HFF-Myc (cell line): ENCODE measurements around the gene HARS2.
A peak's percentile ranks its signal among the peaks of the same experiment; 100 is the strongest.
"Not testable (repeated sequence)": the region's sequence is repeated elsewhere in the genome, so short reads cannot be mapped to it uniquely, and the experiment has no call there.

ENCODE experiments used
- DNase-seq: peaks from one replicate; pipeline ENCODE4 v3.0.0-alpha.2; 2011; ENCODE audit warnings: low read depth; ENCODE audit errors: extremely low read depth
- H3K4me3 ChIP-seq: replicated peaks from 2 replicates; pipeline ENCODE4 v1.5.1; 2011; ENCODE audit warnings: low read depth, mild to moderate bottlenecking, control low read depth, low read length
- CTCF ChIP-seq: IDR thresholded peaks from 2 replicates; pipeline ENCODE4 v1.5.1; 2012; ENCODE audit warnings: mild to moderate bottlenecking, low read depth, low read length, control low read depth; ENCODE audit errors: missing control alignments

Gene HARS2

GRCh38 chr5:140690941-140691924 is at the start of gene HARS2, which contains the start of gene HARS1:
Gene HARS2 (plus strand): TSS chr5:140691455. CDS start chr5:140691649, 194 bp downstream.
Gene HARS1 (minus strand): TSS chr5:140691370. CDS start chr5:140691304, 66 bp downstream.
- H3K4me3 ChIP-seq: peak within 1 kb of the TSS; percentile 95
- TF ChIP-seq CTCF: no peak

GRCh38 chr5:140641716-140642115 is 49.5 kb upstream of the HARS2 start:
- H3K4me3 ChIP-seq: no peak overlapping the region
- no peak for TF ChIP-seq CTCF
- no peak for DNase-seq

More at GRCh38 chr5:140690941-140691924, at the start of gene HARS2, which contains the start of gene HARS1:
- peak; percentile 91 for DNase-seq

GRCh38 chr5:140642718-140643117 is 48.5 kb upstream of the HARS2 start:
- no peak overlapping the region for H3K4me3 ChIP-seq
- no peak for DNase-seq

GRCh38 chr5:140647042-140647419 is 44.2 kb upstream of the HARS2 start:
- H3K4me3 ChIP-seq: peak overlapping the region; percentile 91
- TF ChIP-seq CTCF: no peak
- no peak for DNase-seq

More at GRCh38 chr5:140642718-140643117, 48.5 kb upstream of the HARS2 start:
- TF ChIP-seq CTCF: no peak

- DNase-seq: no peak
- no peak overlapping the region for H3K4me3 ChIP-seq
- no peak for TF ChIP-seq CTCF
Measured at GRCh38 chr5:140658870-140659269, 32.4 kb upstream of the HARS2 start.

- not testable (repeated sequence) for DNase-seq, H3K4me3 ChIP-seq
Measured at GRCh38 chr5:140660371-140660770, 30.9 kb upstream of the HARS2 start.

GRCh38 chr5:140664030-140664358 is 27.3 kb upstream of the HARS2 start:
- DNase-seq: no peak
- TF ChIP-seq CTCF: no peak
- peak overlapping the region; percentile 97 for H3K4me3 ChIP-seq
